Mesendoderm (in vitro differentiated cells): ENCODE measurements around the gene IAPP.
"Not testable (repeated sequence)": the region's sequence is repeated elsewhere in the genome, so short reads cannot be mapped to it uniquely, and the experiment has no call there.

Experiments
- DNase-seq: peaks from one replicate; pipeline ENCODE4 v3.0.0; 2013
- H2AK5ac ChIP-seq: 2 replicates; pipeline ENCODE4 v1.6.1; 2013; ENCODE audit warnings: low read length, inconsistent platforms
- H2BK120ac ChIP-seq: 2 replicates; pipeline ENCODE4 v1.6.1; 2013; ENCODE audit warnings: low read depth, mild to moderate bottlenecking, low read length, moderate library complexity, mixed read lengths
- H2BK15ac ChIP-seq: replicated peaks from 2 replicates; pipeline ENCODE4 v1.6.1; 2013; ENCODE audit warnings: low read depth, mild to moderate bottlenecking, moderate library complexity
- H2BK5ac ChIP-seq: 2 replicates; pipeline ENCODE4 v1.6.1; 2013; ENCODE audit warnings: low read length, inconsistent platforms
- H3K18ac ChIP-seq: 2 replicates; pipeline ENCODE4 v1.6.1; 2013; ENCODE audit warnings: mild to moderate bottlenecking, low read length, mixed read lengths
- H3K23ac ChIP-seq: one replicate; pipeline ENCODE4 v1.6.1; 2013; ENCODE audit warnings: low read length
- H3K27ac ChIP-seq: 2 replicates; pipeline ENCODE4 v1.5.1; 2013; ENCODE audit warnings: low read depth, mild to moderate bottlenecking, inconsistent platforms, low read length, moderate library complexity
- H3K27me3 ChIP-seq: 2 replicates; pipeline ENCODE4 v1.6.1; 2013; ENCODE audit warnings: low read length, control low read depth, mild to moderate bottlenecking, inconsistent platforms; ENCODE audit not compliant: insufficient read depth, poor library complexity
- H3K36me3 ChIP-seq: 2 replicates; pipeline ENCODE4 v1.6.1; 2013; ENCODE audit warnings: low read length, inconsistent platforms; ENCODE audit not compliant: control insufficient read depth, insufficient read depth
- H3K4ac ChIP-seq: one replicate; pipeline ENCODE4 v1.6.1; 2013; ENCODE audit warnings: low read depth, mild to moderate bottlenecking, low read length, moderate library complexity
- H3K4me1 ChIP-seq: 2 replicates; pipeline ENCODE4 v1.6.1; 2013; ENCODE audit warnings: low read depth, low read length, inconsistent platforms; ENCODE audit not compliant: control insufficient read depth
- H3K4me2 ChIP-seq: 2 replicates; pipeline ENCODE4 v1.6.1; 2013; ENCODE audit warnings: low read length
- H3K4me3 ChIP-seq: 2 replicates; pipeline ENCODE4 v1.5.1; 2013; ENCODE audit warnings: mild to moderate bottlenecking, low read length
- H3K56ac ChIP-seq: one replicate; pipeline ENCODE4 v1.6.1; 2013; ENCODE audit warnings: low read length
- H3K79me1 ChIP-seq: 2 replicates; pipeline ENCODE4 v1.6.1; 2013; ENCODE audit warnings: low read length, inconsistent platforms
- H3K79me2 ChIP-seq: 2 replicates; pipeline ENCODE4 v1.6.1; 2013; ENCODE audit warnings: mild to moderate bottlenecking, low read length; ENCODE audit not compliant: control insufficient read depth, insufficient read depth
- H3K9ac ChIP-seq: 2 replicates; pipeline ENCODE4 v1.6.1; 2013; ENCODE audit warnings: low read length, inconsistent platforms
- H4K5ac ChIP-seq: one replicate; pipeline ENCODE4 v1.6.1; 2013; ENCODE audit warnings: low read length
- H4K8ac ChIP-seq: one replicate; pipeline ENCODE4 v1.6.1; 2013; ENCODE audit warnings: low read depth, mild to moderate bottlenecking, control low read depth, low read length, moderate library complexity
- WGBS: extraction: QIAGEN DNeasy Blood & Tissue Kit; methylation state at CpG from one replicate; pipeline ENCODE4 v1.1.7; 2013; ENCODE audit warnings: low lambda C conversion rate, missing lambda C conversion rate; ENCODE audit not compliant: insufficient coverage; ENCODE audit errors: extremely low coverage; 5-methylcytosine and 5-hydroxymethylcytosine counted together

Gene IAPP

DNA sequence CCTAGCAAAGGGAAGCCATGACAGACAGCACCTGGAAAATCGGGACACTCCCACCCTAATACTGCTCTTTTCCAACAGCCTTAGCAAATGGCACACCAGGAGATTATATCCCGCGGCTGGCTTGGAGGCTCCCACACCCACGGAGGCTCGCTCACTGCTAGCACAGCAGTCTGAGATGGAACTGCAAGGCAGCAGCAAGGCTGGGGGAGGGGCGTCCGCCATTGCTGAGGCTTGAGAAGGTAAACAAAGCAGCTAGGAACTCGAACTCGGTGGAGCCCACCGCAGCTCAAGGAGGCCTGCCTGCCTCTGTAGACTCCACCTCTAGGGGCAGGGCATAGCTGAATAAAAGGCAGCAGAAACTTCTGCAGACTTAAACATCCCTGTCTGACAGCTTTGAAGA, 12.1 kb upstream of the IAPP start:
- H3K4me1 ChIP-seq, H4K8ac ChIP-seq, H3K4me2 ChIP-seq, H2BK15ac ChIP-seq, H2BK5ac ChIP-seq, H3K27me3 ChIP-seq, H3K56ac ChIP-seq, H3K4me3 ChIP-seq, H3K23ac ChIP-seq, H3K9ac ChIP-seq, H2BK120ac ChIP-seq, H3K18ac ChIP-seq, H3K27ac ChIP-seq, H2AK5ac ChIP-seq, H3K79me1 ChIP-seq, DNase-seq, H3K36me3 ChIP-seq, H3K4ac ChIP-seq, H3K79me2 ChIP-seq, H4K5ac ChIP-seq: not testable (repeated sequence)
- WGBS, result no CpG with 5 or more reads among the region's 10 CpGs

DNA sequence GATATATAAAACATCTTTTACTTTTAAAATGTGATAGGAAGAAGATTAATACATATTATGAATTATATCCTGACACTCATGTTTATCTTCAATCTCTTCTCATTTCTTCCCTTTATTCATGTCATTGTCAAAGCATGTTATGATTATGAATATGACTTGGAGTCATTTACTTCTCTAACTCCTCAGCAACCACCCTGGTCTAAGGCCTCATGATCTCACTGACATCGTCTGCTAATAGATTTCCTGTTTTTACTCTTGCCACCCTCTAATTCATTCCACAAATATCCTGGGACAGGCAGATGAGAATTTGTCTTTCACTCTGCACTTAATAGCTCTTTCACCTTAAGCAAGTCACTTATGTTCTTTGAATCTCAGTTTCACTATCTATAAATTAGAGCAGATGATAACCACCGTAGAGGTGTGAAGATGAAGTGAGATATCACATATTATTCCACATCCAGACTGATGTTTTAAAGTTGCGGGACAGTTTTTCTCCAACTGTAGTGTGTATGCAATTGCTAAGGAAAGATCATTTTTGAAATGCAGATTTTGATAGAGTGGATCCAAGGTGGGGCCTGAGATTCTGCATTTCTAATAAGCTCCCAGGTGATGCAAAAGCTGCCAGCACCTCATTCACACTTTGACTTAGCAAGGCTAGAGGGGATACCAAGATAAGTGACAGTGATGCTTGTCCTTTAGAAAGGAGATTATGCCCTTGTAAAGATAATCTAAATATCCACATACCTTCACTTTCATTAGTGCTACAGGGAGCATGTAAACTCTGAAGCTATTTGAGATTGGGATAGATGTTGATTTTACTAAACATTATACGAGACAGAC, 3.3 kb upstream of the IAPP start:
- Histone ChIP-seq H3K27ac (no peak overlapping the region), H3K27me3 (no peaks in the 10 kb centered on the region), H4K5ac (no peak overlapping the region), H4K8ac (no peak overlapping the region), H3K9ac (no peak overlapping the region), H3K36me3 (no peaks in the 10 kb centered on the region), H2BK5ac (no peak overlapping the region), H3K4ac (no peak overlapping the region), H2BK15ac (no peak overlapping the region), H3K79me1 (no peaks in the 10 kb centered on the region), H3K4me3 (no peak overlapping the region), H3K79me2 (no peaks in the 10 kb centered on the region), H3K23ac (no peak overlapping the region), H2AK5ac (no peak overlapping the region), H3K18ac (no peak overlapping the region), H3K4me1 (no peaks in the 10 kb centered on the region), H3K4me2 (no peak overlapping the region), H3K56ac (no peak overlapping the region), H2BK120ac (no peak overlapping the region)
- no CpG with 5 or more reads among the region's 4 CpGs for WGBS
- peak; percentile 87 for DNase-seq

DNA sequence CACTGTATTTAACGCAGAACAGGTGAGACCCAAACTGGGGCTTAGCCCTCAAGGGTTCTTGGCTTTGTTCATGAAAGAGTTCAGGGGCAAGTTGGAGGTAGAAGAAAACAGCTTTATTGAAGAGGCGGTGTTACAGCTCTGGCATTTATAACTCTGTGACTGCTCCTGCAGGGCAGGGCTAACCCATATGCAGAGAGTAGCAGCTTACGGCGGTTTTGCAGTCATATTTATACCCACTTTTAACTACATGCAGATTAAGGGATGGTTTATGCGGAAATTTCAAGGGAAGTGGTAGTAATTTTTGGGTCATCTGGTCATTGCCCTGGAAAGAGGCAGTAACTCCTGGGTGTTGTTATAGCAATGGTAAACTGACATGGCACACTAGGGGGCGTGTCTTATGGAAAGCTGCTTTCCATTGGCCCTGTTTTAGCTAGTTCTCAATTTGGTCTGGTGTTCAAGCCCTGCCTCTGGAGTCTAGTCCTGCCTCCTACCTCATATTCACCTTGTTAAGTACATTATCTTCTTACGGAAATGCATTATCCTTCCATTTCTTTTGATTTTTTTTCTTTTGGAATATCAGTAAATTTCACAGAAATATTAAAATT, 1.8 kb upstream of the IAPP start:
- H3K4ac ChIP-seq, result no peak overlapping the region
- no peak overlapping the region for H2BK15ac ChIP-seq
- no peak overlapping the region for H4K5ac ChIP-seq
- no peak overlapping the region for H4K8ac ChIP-seq
- no peak overlapping the region for H3K27ac ChIP-seq
- H3K23ac ChIP-seq, result no peak overlapping the region
- no peak overlapping the region for H3K9ac ChIP-seq
- no peaks in the 10 kb centered on the region for H3K27me3 ChIP-seq
- H3K56ac ChIP-seq, result no peak overlapping the region
- H3K4me1 ChIP-seq, result no peaks in the 10 kb centered on the region
- no peak overlapping the region for H3K4me3 ChIP-seq
- no peak overlapping the region for H2AK5ac ChIP-seq
- no peak overlapping the region for H3K4me2 ChIP-seq
- H3K36me3 ChIP-seq, result no peaks in the 10 kb centered on the region
- no peak overlapping the region for H2BK120ac ChIP-seq
- no peaks in the 10 kb centered on the region for H3K79me1 ChIP-seq
- no peak for DNase-seq
- no CpG with 5 or more reads among the region's 7 CpGs for WGBS
- H2BK5ac ChIP-seq, result no peak overlapping the region
- no peaks in the 10 kb centered on the region for H3K79me2 ChIP-seq
- H3K18ac ChIP-seq, result no peak overlapping the region

DNA sequence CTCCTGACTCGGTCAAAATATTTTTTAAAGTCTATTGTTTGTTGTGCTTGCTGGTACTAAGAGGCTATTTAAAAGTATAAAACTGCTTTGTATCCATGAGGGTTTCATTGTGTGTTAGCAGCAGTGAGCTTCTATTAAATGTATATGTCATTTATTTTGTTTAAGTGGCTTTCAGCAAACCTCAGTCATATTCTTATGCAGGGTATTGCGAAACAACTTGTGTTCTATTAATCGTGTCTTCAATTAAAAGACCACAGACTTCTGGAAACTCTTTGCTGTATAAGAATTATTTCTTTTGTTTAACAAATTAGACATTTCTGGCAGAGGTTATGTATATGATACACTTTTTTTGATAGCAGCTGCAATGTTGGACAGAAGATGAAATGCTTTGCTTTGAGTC, 6.5 kb downstream of the IAPP start:
- H3K9ac ChIP-seq, result no peak overlapping the region
- no peaks in the 10 kb centered on the region for H3K79me2 ChIP-seq
- peaks cover 2% of the 10 kb centered on the region for H3K4me1 ChIP-seq
- no peak overlapping the region for H3K56ac ChIP-seq
- no peaks in the 10 kb centered on the region for H3K36me3 ChIP-seq
- no peak overlapping the region for H4K5ac ChIP-seq
- no peak overlapping the region for H3K4me3 ChIP-seq
- H3K4ac ChIP-seq, result no peak overlapping the region
- no peak for DNase-seq
- H2BK120ac ChIP-seq, result no peak overlapping the region
- no peak overlapping the region for H3K4me2 ChIP-seq
- no peak overlapping the region for H2BK5ac ChIP-seq
- no peak overlapping the region for H3K27ac ChIP-seq
- no peak overlapping the region for H2BK15ac ChIP-seq
- H3K27me3 ChIP-seq, result no peaks in the 10 kb centered on the region
- no peak overlapping the region for H3K23ac ChIP-seq
- H3K79me1 ChIP-seq, result no peaks in the 10 kb centered on the region
- H3K18ac ChIP-seq, result no peak overlapping the region
- H2AK5ac ChIP-seq, result no peak overlapping the region
- no peak overlapping the region for H4K8ac ChIP-seq
- no CpG with 5 or more reads among the region's 3 CpGs for WGBS

DNA sequence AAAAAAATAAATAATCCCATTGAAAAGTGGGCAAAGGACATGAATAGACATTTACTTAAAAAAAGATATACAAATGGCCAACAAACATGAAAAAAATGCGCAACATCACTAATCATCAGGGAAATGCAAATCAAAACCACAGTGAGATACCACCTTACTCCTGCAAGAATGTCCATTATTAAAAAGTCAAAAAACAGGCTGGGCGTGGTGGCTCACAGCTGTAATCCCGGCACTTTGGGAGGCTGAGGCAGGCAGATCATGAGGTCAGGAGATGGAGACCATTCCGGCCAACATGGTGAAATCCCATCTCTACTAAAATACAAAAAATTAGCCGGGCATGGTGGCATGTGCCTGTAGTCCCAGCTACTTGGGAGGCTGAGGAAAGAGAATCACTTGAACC, 8.6 kb downstream of the IAPP start:
- H3K23ac ChIP-seq, H3K79me2 ChIP-seq, H2BK120ac ChIP-seq, H3K79me1 ChIP-seq, H3K4me2 ChIP-seq, H3K56ac ChIP-seq, H4K5ac ChIP-seq, H3K18ac ChIP-seq, H2BK15ac ChIP-seq, H3K36me3 ChIP-seq, H3K4me3 ChIP-seq, H4K8ac ChIP-seq, DNase-seq, H3K9ac ChIP-seq, H3K27ac ChIP-seq, H3K4me1 ChIP-seq, H2BK5ac ChIP-seq, H3K4ac ChIP-seq, H2AK5ac ChIP-seq, H3K27me3 ChIP-seq: not testable (repeated sequence)
- WGBS, result no CpG with 5 or more reads among the region's 5 CpGs
